ENCODE measurements around the gene CD44. TPM values are rescaled to one million over a fixed set of nuclear protein-coding genes. Genes with fewer than 3 reads are reported as not detected.

Gene CD44
- total RNA-seq, 1 experiment from 2014 or later = 6.1 TPM

DNA sequence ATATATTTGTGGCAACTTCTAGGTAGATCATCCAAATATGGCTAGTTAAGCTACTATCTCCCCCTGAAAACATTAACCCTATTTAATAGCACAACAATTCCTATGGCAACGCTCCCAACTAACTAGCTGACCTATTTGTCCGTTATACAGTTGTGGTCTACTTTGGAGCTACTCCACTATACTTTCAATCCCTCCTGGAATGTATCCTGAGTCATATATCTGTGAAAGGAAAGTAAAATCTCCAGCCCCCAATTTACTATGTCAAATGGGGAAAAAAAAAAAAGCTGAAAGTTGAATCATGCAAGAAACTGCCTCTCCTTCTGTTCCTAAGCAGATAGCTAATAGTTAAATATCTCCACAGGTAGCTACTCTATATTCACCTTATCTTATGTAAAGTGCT lies 128.5 kb downstream of the CD44 start:
- H2AK5ac ChIP-seq (ENCODE audit: insufficient read length, low read length) = no peak overlapping the region
- H2BK20ac ChIP-seq (ENCODE audit: low read depth, low read length, poor library complexity, severe bottlenecking) = no peak overlapping the region
- H3K27me3 ChIP-seq (ENCODE audit: insufficient read depth, low read length) = no peaks in the 10 kb centered on the region
- H4K8ac ChIP-seq (replicated peaks; ENCODE audit: insufficient read length, low read depth, low read length) = no peak overlapping the region
- no peak overlapping the region for H3K14ac ChIP-seq (ENCODE audit: insufficient read depth, low read length)
- no peak overlapping the region for H2AFZ ChIP-seq (ENCODE audit: low read length)
- H3K23ac ChIP-seq (ENCODE audit: insufficient read length, low read depth, low read length) = no peak overlapping the region
- H3K56ac ChIP-seq (ENCODE audit: insufficient read length, low read depth, low read length) = no peak overlapping the region
- H3K4me2 ChIP-seq (ENCODE audit: insufficient read depth, insufficient read length, low read length) = no peak overlapping the region
- TF ChIP-seq, protein P1, sequence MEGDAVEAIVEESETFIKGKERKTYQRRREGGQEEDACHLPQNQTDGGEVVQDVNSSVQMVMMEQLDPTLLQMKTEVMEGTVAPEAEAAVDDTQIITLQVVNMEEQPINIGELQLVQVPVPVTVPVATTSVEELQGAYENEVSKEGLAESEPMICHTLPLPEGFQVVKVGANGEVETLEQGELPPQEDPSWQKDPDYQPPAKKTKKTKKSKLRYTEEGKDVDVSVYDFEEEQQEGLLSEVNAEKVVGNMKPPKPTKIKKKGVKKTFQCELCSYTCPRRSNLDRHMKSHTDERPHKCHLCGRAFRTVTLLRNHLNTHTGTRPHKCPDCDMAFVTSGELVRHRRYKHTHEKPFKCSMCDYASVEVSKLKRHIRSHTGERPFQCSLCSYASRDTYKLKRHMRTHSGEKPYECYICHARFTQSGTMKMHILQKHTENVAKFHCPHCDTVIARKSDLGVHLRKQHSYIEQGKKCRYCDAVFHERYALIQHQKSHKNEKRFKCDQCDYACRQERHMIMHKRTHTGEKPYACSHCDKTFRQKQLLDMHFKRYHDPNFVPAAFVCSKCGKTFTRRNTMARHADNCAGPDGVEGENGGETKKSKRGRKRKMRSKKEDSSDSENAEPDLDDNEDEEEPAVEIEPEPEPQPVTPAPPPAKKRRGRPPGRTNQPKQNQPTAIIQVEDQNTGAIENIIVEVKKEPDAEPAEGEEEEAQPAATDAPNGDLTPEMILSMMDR (conservative IDR thresholded peaks at IDR 0.05) = no peak
- H3K9me3 ChIP-seq (ENCODE audit: control insufficient read depth, low read depth, low read length) = no peaks in the 10 kb centered on the region
- no peaks in the 10 kb centered on the region for H3K4me1 ChIP-seq (ENCODE audit: insufficient read depth, low read length)
- H3K27ac ChIP-seq (ENCODE audit: insufficient read length, low read depth, low read length) = no peak overlapping the region
- H3K27ac Mint-ChIP-seq = no peak overlapping the region
- no peak overlapping the region for H4K5ac ChIP-seq (ENCODE audit: insufficient read length, low read depth, low read length)
- peaks cover 2% of the 10 kb centered on the region; the same call in 1 of the 2 replicates for H3K27me3 Mint-ChIP-seq (ENCODE audit: low read depth)
- H4K91ac ChIP-seq (ENCODE audit: insufficient read length, low read depth, low read length) = no peak overlapping the region
- no peak overlapping the region for H2BK5ac ChIP-seq (ENCODE audit: insufficient read length, low read length)
- H4K20me1 ChIP-seq (ENCODE audit: control insufficient read depth, insufficient read depth, insufficient read length) = no peaks in the 10 kb centered on the region
- H3K4me3 Mint-ChIP-seq = no peak overlapping the region
- no peaks in the 10 kb centered on the region for H3K23me2 ChIP-seq (ENCODE audit: insufficient read length, low read depth, low read length, poor library complexity, severe bottlenecking)
- no peak overlapping the region for H2BK12ac ChIP-seq (ENCODE audit: insufficient read length, low read depth, low read length)
- DNase-seq = no peak
- H2BK15ac ChIP-seq (ENCODE audit: low read depth, low read length) = no peak overlapping the region
- no peak overlapping the region for H3T11ph ChIP-seq (ENCODE audit: low read length)
- H3K4me1 Mint-ChIP-seq = no peaks in the 10 kb centered on the region
- H3K36me3 Mint-ChIP-seq (ENCODE audit: insufficient read depth in 1 of 3, low read depth in 3 of 3) = no peaks in the 10 kb centered on the region
- no peaks in the 10 kb centered on the region for H3K79me1 ChIP-seq (ENCODE audit: insufficient read depth, low read depth, low read length, poor library complexity, severe bottlenecking)
- H3K9me3 Mint-ChIP-seq = no peaks in the 10 kb centered on the region
- H3K9ac ChIP-seq (ENCODE audit: extremely low read depth, insufficient read length, low read length) = no peak overlapping the region
- H3K4ac ChIP-seq (ENCODE audit: low read depth, low read length) = no peak overlapping the region
- H3K18ac ChIP-seq (ENCODE audit: insufficient read length, low read depth, low read length) = no peak overlapping the region
- no peak overlapping the region for H2BK120ac ChIP-seq (ENCODE audit: low read depth, low read length, poor library complexity, severe bottlenecking)
- WGBS (ENCODE audit: extremely low coverage, insufficient read length, low lambda C conversion rate) = no CpG with 5 or more reads among the region's 2 CpGs
- no peaks in the 10 kb centered on the region for H3K79me2 ChIP-seq (ENCODE audit: insufficient read depth, low read length)
